ENCODE results near the gene IL6R.

- TF ChIP-seq ZFP3 (CRISPR knock-in tag; IDR thresholded peaks at IDR 0.05) (no peak), ARNTL (CRISPR knock-in tag; IDR thresholded peaks at IDR 0.05; ENCODE audit: borderline replicate concordance, low read depth) (no peak), ISL1 (CRISPR knock-in tag; IDR thresholded peaks at IDR 0.05) (no peak), BACH2 (CRISPR knock-in tag; IDR thresholded peaks at IDR 0.05; ENCODE audit: borderline replicate concordance) (no peak), OSR1 (CRISPR knock-in tag; IDR thresholded peaks at IDR 0.05) (no peak), PPARA (CRISPR knock-in tag; IDR thresholded peaks at IDR 0.05; ENCODE audit: borderline replicate concordance) (no peak), ZFP30 (CRISPR knock-in tag; IDR thresholded peaks at IDR 0.05) (no peak), CSRNP3 (CRISPR knock-in tag; IDR thresholded peaks at IDR 0.05) (no peak)
These were observed 62.4 kb downstream of the IL6R start for GRCh38 chr1:154467434-154468102.

Measured in SK-N-SH treated with all-trans-retinoic acid at 6 μM for 48 hours (cell line).